Measurements from ENCODE around the gene MTRR.

Gene MTRR

GRCh38 chr5:7868773-7869473, at the start of gene MTRR, which contains the start of gene FASTKD3:
MTRR (plus strand) TSS chr5:7869148; CDS start chr5:7870795, 1,647 bp downstream.
FASTKD3 (minus strand) TSS chr5:7869031; CDS start chr5:7868083, 948 bp downstream.
- peak; percentile 64 to 88 for DNase-seq

- DNase-seq: no peak
Measured at GRCh38 chr5:7822449-7822848, 46.5 kb upstream of the MTRR start.

DNA sequence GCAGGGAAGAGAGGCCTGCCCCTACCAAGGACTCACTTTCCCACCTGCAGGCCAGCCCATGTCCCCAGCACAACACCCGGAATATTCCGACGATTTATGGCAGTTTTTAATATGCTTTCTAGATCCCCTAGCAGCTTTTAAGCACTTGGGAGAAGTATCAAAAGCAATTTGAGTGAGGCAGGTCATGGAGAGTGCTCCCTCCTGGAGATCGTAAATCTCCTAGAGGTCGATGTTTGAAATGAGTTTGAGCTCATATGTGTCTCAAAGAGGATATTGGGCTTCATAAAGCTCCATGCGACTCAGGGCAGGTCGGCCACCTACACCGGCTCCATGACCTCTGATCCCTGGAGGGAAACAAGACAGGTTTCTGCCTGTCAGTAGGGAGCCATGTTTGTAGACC, 45.4 kb upstream of the MTRR start:
- peak; percentile 30 to 52 for DNase-seq

DNA sequence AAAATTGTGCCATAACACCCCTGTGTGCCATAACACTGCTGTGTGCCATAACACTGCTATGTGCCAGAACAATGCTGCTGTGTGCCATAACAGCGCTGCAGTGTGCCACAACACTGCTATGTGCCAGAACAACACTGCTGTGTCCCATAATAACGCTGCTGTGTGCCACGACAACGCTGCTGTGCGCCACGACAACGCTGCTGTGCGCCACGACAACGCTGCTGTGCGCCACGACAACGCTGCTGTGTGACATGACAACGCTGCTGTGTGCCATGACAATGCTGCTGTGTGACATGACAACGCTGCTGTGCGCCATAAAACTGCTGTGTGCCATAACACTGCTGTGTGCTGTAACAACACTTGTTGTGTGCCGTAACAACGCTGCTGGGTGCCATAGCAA, 44.0 kb upstream of the MTRR start:
- no peak for DNase-seq

DNA sequence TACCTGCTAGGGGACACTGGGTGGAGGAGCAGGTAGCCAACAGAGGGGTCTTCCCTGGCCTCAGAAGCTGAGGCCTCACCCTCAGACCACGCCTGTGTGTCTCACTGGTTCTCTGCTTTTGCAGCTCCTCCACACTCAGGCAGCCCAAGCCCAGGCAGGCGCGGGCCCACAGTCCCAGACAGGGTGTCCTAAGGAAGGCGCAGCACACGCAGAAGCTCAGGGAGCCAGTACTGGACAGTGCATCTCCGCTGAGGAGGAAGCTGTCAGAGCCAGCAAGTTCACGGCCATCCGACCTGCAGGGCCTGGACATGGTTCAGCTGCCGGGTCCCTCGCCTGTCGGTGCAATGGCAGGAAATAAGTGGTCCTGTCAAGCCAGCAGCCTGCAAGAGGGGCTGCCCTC, 43.3 kb upstream of the MTRR start:
- no peak for DNase-seq

DNA sequence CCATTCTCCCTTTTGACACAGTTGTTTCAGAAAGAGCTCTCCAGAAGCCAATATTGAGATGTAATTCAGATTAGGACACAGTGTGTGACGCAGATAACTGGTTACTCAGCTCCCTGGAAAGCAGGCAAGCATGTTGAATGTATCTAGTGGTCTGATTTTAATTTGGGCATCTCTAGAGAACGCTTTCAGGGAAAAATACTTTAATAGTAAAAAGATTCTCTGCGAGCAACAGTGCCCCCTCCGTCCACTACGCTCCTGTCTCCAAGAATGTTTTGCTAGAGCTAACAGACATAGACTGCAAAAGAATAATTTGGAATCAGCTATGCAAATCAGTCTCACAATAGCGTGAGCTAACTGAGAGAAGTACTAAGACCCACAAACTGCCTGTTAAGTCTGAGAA, 41.3 kb upstream of the MTRR start:
- DNase-seq: no peak

- DNase-seq: no peak
Measured at GRCh38 chr5:7828269-7828668, 40.7 kb upstream of the MTRR start.

DNA sequence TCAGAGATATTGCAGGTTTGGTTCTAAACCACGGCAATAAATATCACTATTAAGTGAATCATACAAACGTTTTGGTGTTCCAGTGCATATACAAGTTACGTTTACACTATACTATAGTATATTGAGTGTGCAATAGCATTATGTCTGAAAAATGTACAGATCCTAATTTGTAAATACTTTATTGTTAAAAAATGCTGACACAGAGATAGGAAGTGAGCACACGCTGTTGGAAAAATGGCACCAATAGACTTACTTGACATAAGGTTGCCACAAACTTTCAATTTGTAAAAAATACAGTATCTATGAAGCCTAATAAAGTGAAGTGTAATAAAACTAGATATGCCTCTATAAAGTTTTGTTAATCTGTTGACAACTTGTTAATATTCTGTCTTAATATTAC, 34.0 kb upstream of the MTRR start:
- no peak for DNase-seq

GRCh38 chr5:7837403-7837802, 31.5 kb upstream of the MTRR start:
- DNase-seq: no peak

DNA sequence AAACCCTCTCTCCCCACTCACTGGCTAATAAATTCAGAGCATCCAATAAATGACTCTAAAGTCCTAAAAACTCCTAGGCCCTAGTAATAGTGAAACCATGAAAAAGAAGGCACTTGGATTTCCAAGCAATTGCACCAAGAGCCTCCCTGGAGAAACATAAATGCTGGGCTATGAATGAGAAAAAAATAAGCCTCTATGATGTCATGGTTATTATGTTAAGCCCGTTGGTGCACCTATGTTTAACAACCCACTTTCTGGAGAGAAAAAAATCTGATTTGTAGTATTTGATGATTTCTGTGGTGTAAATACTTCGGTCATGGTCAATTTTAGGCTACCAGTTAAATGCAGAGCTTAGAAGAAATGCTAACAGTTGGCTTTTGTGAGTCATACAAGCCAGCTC, 26.4 kb upstream of the MTRR start:
- no peak for DNase-seq

- no peak for DNase-seq
Measured at GRCh38 chr5:7844901-7845300, 24.0 kb upstream of the MTRR start.

- DNase-seq: no peak
Measured at GRCh38 chr5:7845557-7845956, 23.4 kb upstream of the MTRR start.

DNA sequence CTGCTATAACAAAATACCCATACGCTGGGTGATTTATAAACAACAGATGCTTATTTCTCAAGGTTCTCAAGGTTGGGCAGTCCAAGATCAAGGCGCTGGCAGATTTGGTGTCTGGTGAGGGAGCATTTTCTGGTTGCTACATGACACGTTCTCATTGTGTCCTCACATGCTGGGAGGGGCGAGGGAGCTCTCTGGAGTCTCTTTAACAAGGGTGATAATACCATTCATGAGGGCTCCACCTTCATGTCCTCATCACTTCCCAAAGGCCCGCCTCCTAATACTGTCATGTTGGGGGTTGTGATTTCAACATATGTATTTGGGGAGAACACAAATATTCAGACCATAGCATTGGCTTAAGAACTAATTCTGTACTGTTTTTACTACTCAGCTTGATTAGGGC, 22.6 kb upstream of the MTRR start:
- DNase-seq: no peak

DNA sequence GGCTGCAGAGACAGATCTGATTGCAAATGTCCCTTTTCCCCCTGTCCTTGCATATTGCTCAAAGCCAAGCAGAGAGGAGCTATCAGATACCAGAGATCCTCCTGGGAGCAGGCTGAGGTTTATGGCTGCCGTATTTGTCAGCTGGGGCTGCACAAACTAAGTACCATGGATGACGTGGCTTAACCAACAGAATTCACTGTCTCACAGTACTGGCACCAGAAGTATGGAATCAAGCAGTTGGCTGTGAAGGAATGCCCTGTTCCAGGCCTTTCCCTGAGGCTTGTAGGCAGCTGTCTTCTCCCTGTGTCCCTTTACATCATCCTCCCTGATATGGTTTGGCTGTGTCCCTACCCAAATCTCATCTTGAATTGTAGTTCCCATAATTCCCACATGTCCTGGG, 20.7 kb upstream of the MTRR start:
- DNase-seq: no peak

- no peak for DNase-seq
Measured at GRCh38 chr5:7849681-7850394, 19.1 kb upstream of the MTRR start.

- DNase-seq: no peak
Measured at GRCh38 chr5:7850395-7851239, 18.3 kb upstream of the MTRR start, which contains the start of gene CFAP90. CFAP90 (minus strand) TSS chr5:7851133; CDS start chr5:7851021, 112 bp downstream.

DNA sequence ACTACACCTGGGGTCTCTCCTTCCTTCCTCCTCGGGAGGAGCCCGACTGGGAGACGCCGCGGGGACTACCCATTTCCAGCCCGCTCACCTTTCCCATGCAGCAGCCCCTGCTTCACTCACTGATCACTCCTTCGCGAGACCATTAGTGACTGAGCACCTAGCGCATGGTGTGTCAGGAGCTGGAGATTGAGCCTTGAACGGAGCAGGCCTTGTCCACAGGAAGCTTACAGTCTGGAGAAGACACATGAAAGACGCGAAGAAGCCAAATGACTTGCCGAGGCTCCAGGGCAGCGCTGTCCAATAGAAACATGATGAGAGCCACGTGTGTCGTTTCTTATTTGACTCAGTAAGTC, 17.7 kb upstream of the MTRR start:
- DNase-seq: no peak

DNA sequence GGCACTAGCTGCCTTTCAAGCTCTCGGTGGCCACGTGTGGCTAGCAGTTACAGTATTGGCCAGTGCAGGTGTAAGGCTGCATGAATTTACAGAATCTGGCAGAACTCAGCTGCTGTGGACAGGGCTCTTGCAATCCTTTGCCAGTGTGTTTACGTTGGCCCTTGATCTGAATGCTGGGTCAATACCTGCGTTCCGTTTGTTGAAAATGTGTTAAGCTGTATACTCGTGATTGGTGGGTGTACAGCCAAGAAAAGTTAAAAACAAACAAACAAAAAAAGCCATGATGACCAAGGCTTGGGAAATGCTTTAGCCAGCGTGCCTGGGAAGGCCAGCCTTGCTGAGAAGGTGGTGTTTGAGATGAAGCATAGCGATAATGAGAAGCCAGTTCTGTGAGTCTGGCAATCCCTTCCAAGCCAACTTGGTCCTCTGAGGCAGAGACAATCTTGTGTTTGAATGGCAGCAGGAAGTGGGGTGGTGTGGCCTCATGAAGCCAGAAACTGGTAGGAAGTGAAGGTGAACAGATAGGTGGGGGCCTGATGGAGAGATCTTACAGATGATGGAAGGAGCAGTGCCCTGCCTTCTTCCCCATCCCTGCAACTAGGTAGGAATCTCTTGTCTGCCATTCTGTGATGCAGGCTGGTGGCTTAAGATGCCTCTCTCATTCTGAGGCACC, 17.2 kb upstream of the MTRR start:
- DNase-seq: no peak

DNA sequence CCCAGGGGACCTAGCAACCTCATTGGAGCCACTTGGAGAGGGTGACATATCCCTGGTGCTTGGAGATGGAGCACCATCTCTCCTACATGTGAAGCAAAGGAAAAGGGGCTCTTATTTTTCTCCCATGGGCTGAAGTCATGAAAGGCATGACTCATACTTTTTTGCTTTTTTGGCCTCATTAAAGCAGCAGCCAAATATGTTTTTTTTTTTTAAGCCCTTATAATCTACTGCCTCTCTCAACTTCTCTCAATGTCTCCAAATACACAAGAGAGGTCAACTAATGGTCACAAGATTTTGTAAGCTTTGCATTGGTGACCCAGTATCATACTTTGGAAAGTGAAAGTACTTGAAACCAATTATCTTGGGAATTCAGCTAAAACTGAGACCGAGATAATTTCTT, 16.4 kb upstream of the MTRR start:
- DNase-seq: no peak

GRCh38 chr5:7852988-7853387, 16.0 kb upstream of the MTRR start:
- DNase-seq: no peak

GRCh38 chr5:7855611-7856010, 13.3 kb upstream of the MTRR start:
- DNase-seq: no peak

GRCh38 chr5:7856855-7857254, 12.1 kb upstream of the MTRR start:
- peak in 1 of 2 experiments; percentile 47 for DNase-seq

- no peak for DNase-seq
Measured at GRCh38 chr5:7857361-7857760, 11.6 kb upstream of the MTRR start.

All from NCI-H187 (cell line).